Neutrophil (primary cell): Measurements from ENCODE around the gene LY6G6F.

Source experiments
- H3K27ac ChIP-seq: fragments of 200-600 bp; sonication (generic); 2 replicates; pipeline ENCODE4 v1.5.1; 2016; ENCODE audit warnings: mild to moderate bottlenecking, moderate library complexity
- H3K27me3 ChIP-seq: fragments of 200-600 bp; sonication (generic); 2 replicates; pipeline ENCODE4 v1.6.0; 2016; ENCODE audit warnings: mild to moderate bottlenecking
- H3K36me3 ChIP-seq: fragments of 200-600 bp; sonication (generic); 2 replicates; pipeline ENCODE4 v1.5.1; 2017
- H3K4me1 ChIP-seq, 2 experiments: fragments of 200-600 bp in 1 of 2; sonication (generic) in 1 of 2; 1 replicate in 1 of 2; 2 replicates in 1 of 2; pipeline versions ENCODE4 v1.5.1 to v1.6.1; 2013 to 2016; ENCODE audit warnings: low read depth in 1 of 2, low read length in 1 of 2, mild to moderate bottlenecking in 1 of 2, moderate library complexity in 1 of 2; ENCODE audit not compliant: control insufficient read depth in 1 of 2, insufficient read depth in 1 of 2
- H3K4me3 ChIP-seq, 2 experiments: fragments of 200-600 bp in 1 of 2; sonication (generic) in 1 of 2; 1 replicate in 1 of 2; 2 replicates in 1 of 2; pipeline ENCODE4 v1.5.1; 2013 to 2016; ENCODE audit warnings: low read depth in 1 of 2, low read length in 1 of 2, mild to moderate bottlenecking in 1 of 2, moderate library complexity in 1 of 2
- H3K9me3 ChIP-seq: fragments of 200-600 bp; sonication (generic); 2 replicates; pipeline ENCODE4 v1.5.1; 2016
- CTCF ChIP-seq: fragments of 200-600 bp; sonication (generic); IDR thresholded peaks from 2 replicates; pipeline ENCODE4 v1.5.1; 2016; ENCODE audit warnings: antibody characterized with exemption

LY6G6F gene

GRCh38 chr6:31715022-31715958, 8.6 kb downstream of the LY6G6F start, which contains the start of gene LY6G6D:
LY6G6D (plus strand) TSS chr6:31715348; CDS start chr6:31715356, 8 bp downstream.
- Histone ChIP-seq H3K27ac (no peak within 1 kb of the TSS), H3K4me3 (no peak within 1 kb of the TSS), H3K9me3 (no peaks in the 10 kb centered on the region), H3K27me3 (no peaks in the 10 kb centered on the region), H3K36me3 (no peaks in the 10 kb centered on the region), H3K4me1 (peaks cover 14 to 15% of the 10 kb centered on the region in 2 experiments)
- TF ChIP-seq CTCF = no peak

- H3K4me3 ChIP-seq = no peak overlapping the region
- H3K27ac ChIP-seq = no peak overlapping the region
- H3K36me3 ChIP-seq = no peaks in the 10 kb centered on the region
- TF ChIP-seq CTCF = no peak
- H3K9me3 ChIP-seq = no peaks in the 10 kb centered on the region
- H3K4me1 ChIP-seq = no peaks in the 10 kb centered on the region
- no peaks in the 10 kb centered on the region for H3K27me3 ChIP-seq
Measured at GRCh38 chr6:31717499-31718222, 11.0 kb downstream of the LY6G6F start.

- Histone ChIP-seq H3K9me3 (no peaks in the 10 kb centered on the region), H3K36me3 (no peaks in the 10 kb centered on the region), H3K4me3 (no peak overlapping the region), H3K27ac (no peak overlapping the region), H3K27me3 (peaks cover 5% of the 10 kb centered on the region), H3K4me1 (no peaks in the 10 kb centered on the region)
- TF ChIP-seq CTCF = no peak
Measured at GRCh38 chr6:31718265-31718664, 11.6 kb downstream of the LY6G6F start.

- Histone ChIP-seq H3K27ac (no peak overlapping the region), H3K4me1 (no peaks in the 10 kb centered on the region), H3K9me3 (no peaks in the 10 kb centered on the region), H3K36me3 (peaks cover 2% of the 10 kb centered on the region), H3K4me3 (no peak overlapping the region), H3K27me3 (peaks cover 12% of the 10 kb centered on the region)
- no peak for TF ChIP-seq CTCF
Measured at GRCh38 chr6:31719001-31719400, 12.3 kb downstream of the LY6G6F start.

- no peaks in the 10 kb centered on the region for H3K9me3 ChIP-seq
- H3K4me3 ChIP-seq = no peak overlapping the region
- no peak for TF ChIP-seq CTCF
- no peaks in the 10 kb centered on the region for H3K4me1 ChIP-seq
- no peak overlapping the region for H3K27ac ChIP-seq
- H3K27me3 ChIP-seq = peaks cover 12% of the 10 kb centered on the region
- H3K36me3 ChIP-seq = peaks cover 5% of the 10 kb centered on the region
Measured at GRCh38 chr6:31720196-31720770, 13.6 kb downstream of the LY6G6F start.
